HEK293 (cell line): Measurements from ENCODE around the gene CLCNKB.

ENCODE experiments used
- KLF16 ChIP-seq: fragments of 450-650 bp; formaldehyde crosslinking; IDR thresholded peaks from 2 replicates; pipeline ENCODE4 v1.5.1; 2017; ENCODE audit warnings: missing biosample characterization, missing genetic modification characterization
- WT1 ChIP-seq: fragments of 450-650 bp; formaldehyde crosslinking; IDR thresholded peaks from 2 replicates; pipeline ENCODE4 v1.5.1; 2016; ENCODE audit warnings: missing biosample characterization, missing genetic modification characterization
- YY1 ChIP-seq: fragments of 450-650 bp; formaldehyde crosslinking; IDR thresholded peaks from 2 replicates; pipeline ENCODE4 v1.5.1; 2018; ENCODE audit warnings: missing biosample characterization, missing genetic modification characterization
- ZNF19 ChIP-seq: fragments of 450-650 bp; formaldehyde crosslinking; IDR thresholded peaks from 2 replicates; pipeline ENCODE4; 2016; ENCODE audit warnings: missing biosample characterization, missing genetic modification characterization, low read depth
- ZNF501 ChIP-seq: fragments of 450-650 bp; formaldehyde crosslinking; IDR thresholded peaks from 2 replicates; pipeline ENCODE4 v1.5.1; 2016; ENCODE audit warnings: missing biosample characterization, missing genetic modification characterization
- TF ChIP-seq, protein P1 (sequence below): fragments of 450-650 bp; formaldehyde crosslinking; IDR thresholded peaks from 2 replicates; pipeline ENCODE4 v1.5.1; 2016; ENCODE audit warnings: missing biosample characterization, missing genetic modification characterization

DNA sequence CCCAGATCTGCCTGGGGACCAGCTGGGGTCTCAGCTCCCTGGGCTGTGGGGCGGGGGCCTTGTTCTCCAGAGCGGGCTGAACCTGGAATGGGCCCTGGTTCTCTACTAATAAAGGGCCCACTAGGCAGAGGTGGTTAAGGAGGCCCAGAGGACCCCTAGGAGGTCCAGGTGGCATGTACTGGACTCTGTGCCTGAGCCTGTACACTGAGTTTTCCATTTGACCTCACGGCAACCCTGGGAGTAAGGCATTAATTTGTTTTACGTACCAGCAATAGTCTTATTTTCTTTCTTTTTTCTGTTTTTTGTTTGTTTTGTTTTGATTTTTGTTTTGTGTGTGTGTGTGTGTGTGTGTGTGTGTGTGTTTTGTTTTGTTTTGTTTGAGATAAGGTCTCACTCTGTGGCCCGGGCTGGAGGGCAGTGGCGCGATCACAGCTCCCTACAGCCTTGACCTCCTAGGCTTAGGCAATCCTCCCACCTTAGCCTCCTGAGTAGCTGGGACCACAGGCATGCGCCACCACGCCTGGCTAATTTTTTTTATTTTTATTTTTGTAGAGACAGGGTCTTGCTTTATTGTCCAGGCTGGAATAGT lies 49.4 kb downstream of the CLCNKB start:
- no peak for TF ChIP-seq ZNF501
- no peak for TF ChIP-seq YY1 (tag by site-specific recombination)
- no peak for TF ChIP-seq ZNF19 (tag by site-specific recombination)
- TF ChIP-seq KLF16, result no peak
- no peak for TF ChIP-seq WT1 (tag by site-specific recombination)
- TF ChIP-seq, protein P1, sequence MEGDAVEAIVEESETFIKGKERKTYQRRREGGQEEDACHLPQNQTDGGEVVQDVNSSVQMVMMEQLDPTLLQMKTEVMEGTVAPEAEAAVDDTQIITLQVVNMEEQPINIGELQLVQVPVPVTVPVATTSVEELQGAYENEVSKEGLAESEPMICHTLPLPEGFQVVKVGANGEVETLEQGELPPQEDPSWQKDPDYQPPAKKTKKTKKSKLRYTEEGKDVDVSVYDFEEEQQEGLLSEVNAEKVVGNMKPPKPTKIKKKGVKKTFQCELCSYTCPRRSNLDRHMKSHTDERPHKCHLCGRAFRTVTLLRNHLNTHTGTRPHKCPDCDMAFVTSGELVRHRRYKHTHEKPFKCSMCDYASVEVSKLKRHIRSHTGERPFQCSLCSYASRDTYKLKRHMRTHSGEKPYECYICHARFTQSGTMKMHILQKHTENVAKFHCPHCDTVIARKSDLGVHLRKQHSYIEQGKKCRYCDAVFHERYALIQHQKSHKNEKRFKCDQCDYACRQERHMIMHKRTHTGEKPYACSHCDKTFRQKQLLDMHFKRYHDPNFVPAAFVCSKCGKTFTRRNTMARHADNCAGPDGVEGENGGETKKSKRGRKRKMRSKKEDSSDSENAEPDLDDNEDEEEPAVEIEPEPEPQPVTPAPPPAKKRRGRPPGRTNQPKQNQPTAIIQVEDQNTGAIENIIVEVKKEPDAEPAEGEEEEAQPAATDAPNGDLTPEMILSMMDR (tag by site-specific recombination), result no peak
